Hepatocyte (in vitro differentiated cells): ENCODE measurements around the gene SSC4D. TPM values are rescaled to one million over a fixed set of nuclear protein-coding genes. Genes with fewer than 3 reads are reported as not detected.
A peak's percentile ranks its signal among the peaks of the same experiment; 100 is the strongest.

Source experiments
- DNase-seq: peaks from one replicate; pipeline ENCODE4 v3.0.0-alpha.2; 2016; ENCODE audit warnings: low spot score
- H2AFZ ChIP-seq: fragments of 200-600 bp; sonication (generic); 2 replicates; pipeline ENCODE4 v1.6.0; 2016; ENCODE audit warnings: antibody characterized with exemption, mild to moderate bottlenecking
- H3K27ac ChIP-seq: fragments of 200-600 bp; sonication (generic); 2 replicates; pipeline ENCODE4 v1.5.1; 2016; ENCODE audit warnings: mild to moderate bottlenecking
- H3K27me3 ChIP-seq: fragments of 200-600 bp; sonication (generic); 2 replicates; pipeline ENCODE4 v1.6.1; 2016
- H3K36me3 ChIP-seq: fragments of 200-600 bp; sonication (generic); replicated peaks from 2 replicates; pipeline ENCODE4 v1.5.1; 2016; ENCODE audit warnings: low read depth; ENCODE audit not compliant: insufficient read depth
- H3K4me1 ChIP-seq: fragments of 200-600 bp; sonication (generic); 2 replicates; pipeline ENCODE4 v1.5.1; 2016; ENCODE audit warnings: mild to moderate bottlenecking, moderate library complexity; ENCODE audit not compliant: insufficient read depth
- H3K4me2 ChIP-seq: fragments of 200-600 bp; sonication (generic); 2 replicates; pipeline ENCODE4 v1.6.0; 2016
- H3K4me3 ChIP-seq: fragments of 200-600 bp; sonication (generic); 2 replicates; pipeline ENCODE4 v1.5.1; 2016; ENCODE audit warnings: mild to moderate bottlenecking
- H3K79me2 ChIP-seq: fragments of 200-600 bp; sonication (generic); 2 replicates; pipeline ENCODE4 v1.6.0; 2017; ENCODE audit warnings: mild to moderate bottlenecking
- H3K9me2 ChIP-seq: fragments of 200-600 bp; sonication (generic); replicated peaks from 2 replicates; pipeline ENCODE4 v1.6.0; 2017; ENCODE audit warnings: mild to moderate bottlenecking; ENCODE audit not compliant: insufficient read depth
- H3K9me3 ChIP-seq: fragments of 200-600 bp; sonication (generic); 2 replicates; pipeline ENCODE4 v1.5.1; 2016; ENCODE audit warnings: low read depth, mild to moderate bottlenecking
- H4K20me1 ChIP-seq: fragments of 200-600 bp; sonication (generic); 2 replicates; pipeline ENCODE4 v1.6.0; 2016; ENCODE audit warnings: mild to moderate bottlenecking; ENCODE audit not compliant: insufficient read depth, poor library complexity, severe bottlenecking
- EZH2 ChIP-seq: fragments of 200-600 bp; sonication (generic); IDR thresholded peaks from 2 replicates; pipeline ENCODE4 v1.6.1; 2016; ENCODE audit warnings: antibody characterized with exemption, mild to moderate bottlenecking, borderline replicate concordance
- EZH2phosphoT487 ChIP-seq: fragments of 200-600 bp; sonication (generic); IDR thresholded peaks from one replicate; pipeline ENCODE4 v1.6.1; 2018; ENCODE audit warnings: antibody characterized with exemption, mild to moderate bottlenecking, low read depth, moderate library complexity; ENCODE audit not compliant: unreplicated experiment, severe bottlenecking
- WGBS: methylation state at CpG from one replicate; pipeline ENCODE4 v1.1.6; 2016; ENCODE audit warnings: low lambda C conversion rate; ENCODE audit errors: missing lambda C conversion rate; 5-methylcytosine and 5-hydroxymethylcytosine counted together
- polyA plus RNA-seq: library from polyadenylated mRNA; unstranded; fragments of >200 nt; fragmentation: Nextera tagmentation; extraction: Ambion mirVana; gene quantifications from 2 replicates; pipeline ENCODE4 v1.2.1, GENCODE V29; 2016
- total RNA-seq: library from RNA; depleted of rRNA; stranded (reverse); fragments of >200 nt; gene quantifications from 2 replicates; pipeline ENCODE4 v1.2.3, GENCODE V29; 2014
- TF ChIP-seq, protein P1 (sequence below): fragments of 200-600 bp; sonication (generic); IDR thresholded peaks from 2 replicates; pipeline ENCODE4 v1.5.1; 2016; ENCODE audit warnings: antibody characterized with exemption, mild to moderate bottlenecking; ENCODE audit not compliant: poor library complexity

The SSC4D gene
- total and polyA plus RNA-seq, 2 experiments from 2014 or later: 9.7 to 14.5 TPM

DNA sequence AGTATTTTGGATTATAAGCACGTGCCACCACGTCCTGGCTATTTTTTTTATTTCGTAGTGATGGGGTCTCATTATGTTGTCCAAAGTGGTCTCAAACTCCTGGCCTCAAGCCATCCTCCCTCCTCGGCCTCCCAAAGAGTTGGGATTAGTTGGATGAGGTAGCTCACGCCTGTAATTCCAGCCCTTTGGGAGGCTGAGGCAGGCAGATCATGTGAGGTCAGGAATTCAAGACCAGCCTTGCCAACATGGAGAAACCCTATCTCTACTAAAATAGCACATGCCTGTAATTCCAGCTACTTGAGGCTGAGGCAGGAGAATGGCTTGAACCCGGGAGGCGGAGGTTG is 28.9 kb downstream of the SSC4D start:
- 84% methylated on average over 7 of the region's 7 CpGs for WGBS
- no peak for DNase-seq
- no peaks in the 10 kb centered on the region for H4K20me1 ChIP-seq
- H3K4me1 ChIP-seq: peaks cover 10% of the 10 kb centered on the region
- no peaks in the 10 kb centered on the region for H3K79me2 ChIP-seq
- H3K9me3 ChIP-seq: no peaks in the 10 kb centered on the region
- H2AFZ ChIP-seq: peak overlapping the region; percentile 81
- no peaks in the 10 kb centered on the region for H3K9me2 ChIP-seq
- H3K27me3 ChIP-seq: no peaks in the 10 kb centered on the region
- TF ChIP-seq, protein P1, sequence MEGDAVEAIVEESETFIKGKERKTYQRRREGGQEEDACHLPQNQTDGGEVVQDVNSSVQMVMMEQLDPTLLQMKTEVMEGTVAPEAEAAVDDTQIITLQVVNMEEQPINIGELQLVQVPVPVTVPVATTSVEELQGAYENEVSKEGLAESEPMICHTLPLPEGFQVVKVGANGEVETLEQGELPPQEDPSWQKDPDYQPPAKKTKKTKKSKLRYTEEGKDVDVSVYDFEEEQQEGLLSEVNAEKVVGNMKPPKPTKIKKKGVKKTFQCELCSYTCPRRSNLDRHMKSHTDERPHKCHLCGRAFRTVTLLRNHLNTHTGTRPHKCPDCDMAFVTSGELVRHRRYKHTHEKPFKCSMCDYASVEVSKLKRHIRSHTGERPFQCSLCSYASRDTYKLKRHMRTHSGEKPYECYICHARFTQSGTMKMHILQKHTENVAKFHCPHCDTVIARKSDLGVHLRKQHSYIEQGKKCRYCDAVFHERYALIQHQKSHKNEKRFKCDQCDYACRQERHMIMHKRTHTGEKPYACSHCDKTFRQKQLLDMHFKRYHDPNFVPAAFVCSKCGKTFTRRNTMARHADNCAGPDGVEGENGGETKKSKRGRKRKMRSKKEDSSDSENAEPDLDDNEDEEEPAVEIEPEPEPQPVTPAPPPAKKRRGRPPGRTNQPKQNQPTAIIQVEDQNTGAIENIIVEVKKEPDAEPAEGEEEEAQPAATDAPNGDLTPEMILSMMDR: no peak
- TF ChIP-seq EZH2phosphoT487: no peak
- TF ChIP-seq EZH2: no peak
- no peak overlapping the region for H3K4me3 ChIP-seq
- peak overlapping the region; percentile 76 for H3K4me2 ChIP-seq
- peak overlapping the region; percentile 95 for H3K27ac ChIP-seq
- no peaks in the 10 kb centered on the region for H3K36me3 ChIP-seq

DNA sequence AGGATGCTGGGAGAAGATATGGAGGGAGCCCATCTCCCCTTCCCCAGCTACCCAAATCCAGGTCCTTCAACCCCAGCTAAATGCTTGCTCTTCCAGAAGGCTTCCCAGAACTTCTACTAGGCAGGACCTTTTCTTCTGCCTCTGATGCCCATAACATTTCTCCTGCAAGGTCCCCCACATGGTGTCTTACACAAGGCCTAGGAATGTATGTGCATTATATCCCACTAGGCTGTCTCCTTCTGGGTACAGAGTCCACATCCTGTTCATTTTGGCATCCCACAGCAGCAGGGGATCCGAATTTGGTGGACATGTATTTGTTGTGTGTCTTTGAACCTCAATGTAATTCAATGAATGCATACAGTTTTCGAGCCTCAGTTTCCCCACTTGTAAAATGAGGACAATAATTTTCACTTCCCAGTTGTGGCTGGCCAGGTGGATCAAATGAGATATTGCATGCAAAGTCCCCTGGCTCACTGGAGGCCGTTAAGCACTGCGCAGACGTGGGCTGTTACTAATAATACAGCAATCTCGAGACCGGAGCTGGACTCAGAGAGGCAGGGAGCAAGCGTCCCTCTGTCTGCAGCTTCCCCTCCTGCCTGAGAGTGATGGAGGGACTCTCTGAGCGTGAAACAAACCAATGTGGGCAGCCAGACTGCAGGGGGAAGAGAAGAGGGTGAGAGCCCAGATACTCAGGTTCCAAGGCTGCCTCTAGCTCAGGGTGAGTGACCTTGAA is 32.1 kb downstream of the SSC4D start:
- no peaks in the 10 kb centered on the region for H4K20me1 ChIP-seq
- no peaks in the 10 kb centered on the region for H3K27me3 ChIP-seq
- no peak overlapping the region for H3K4me3 ChIP-seq
- peaks cover 10% of the 10 kb centered on the region for H3K4me1 ChIP-seq
- H3K36me3 ChIP-seq: no peaks in the 10 kb centered on the region
- no peak for TF ChIP-seq EZH2
- TF ChIP-seq, protein P1: no peak
- TF ChIP-seq EZH2phosphoT487: no peak
- H3K9me3 ChIP-seq: no peaks in the 10 kb centered on the region
- no peak overlapping the region for H3K4me2 ChIP-seq
- H3K9me2 ChIP-seq: no peaks in the 10 kb centered on the region
- no peak for DNase-seq
- no peaks in the 10 kb centered on the region for H3K79me2 ChIP-seq
- H3K27ac ChIP-seq: no peak overlapping the region
- no peak overlapping the region for H2AFZ ChIP-seq
- WGBS: 82% methylated on average over 9 of the region's 9 CpGs

DNA sequence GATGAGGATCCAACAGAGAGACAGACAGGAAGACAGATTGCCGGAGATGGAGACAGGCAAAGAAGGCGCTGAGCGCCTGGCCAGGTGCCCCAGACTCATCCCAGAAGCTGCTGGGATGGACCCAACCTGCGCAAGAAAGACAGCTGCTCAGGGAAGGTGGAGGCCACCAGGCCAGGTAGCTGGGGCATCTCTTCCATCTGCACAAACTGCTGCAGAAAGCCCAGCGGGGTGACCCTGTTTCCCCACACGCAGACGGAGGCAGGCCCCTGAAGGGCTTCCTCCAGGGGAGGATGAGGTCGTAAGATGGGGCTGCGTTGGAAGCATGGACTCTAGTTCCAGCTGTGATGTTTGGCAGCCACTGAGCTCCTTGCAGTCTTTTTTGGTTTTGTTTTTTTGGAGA is 34.2 kb downstream of the SSC4D start:
- no peaks in the 10 kb centered on the region for H3K9me3 ChIP-seq
- WGBS: 85% methylated on average over 9 of the region's 9 CpGs
- no peak for TF ChIP-seq EZH2
- TF ChIP-seq, protein P1: no peak
- no peak for TF ChIP-seq EZH2phosphoT487
- no peak for DNase-seq
- H3K4me3 ChIP-seq: no peak overlapping the region
- H3K79me2 ChIP-seq: no peaks in the 10 kb centered on the region
- H3K36me3 ChIP-seq: no peaks in the 10 kb centered on the region
- H3K4me2 ChIP-seq: no peak overlapping the region
- H3K27me3 ChIP-seq: no peaks in the 10 kb centered on the region
- no peaks in the 10 kb centered on the region for H3K9me2 ChIP-seq
- H4K20me1 ChIP-seq: no peaks in the 10 kb centered on the region
- H3K27ac ChIP-seq: no peak overlapping the region
- no peak overlapping the region for H2AFZ ChIP-seq
- H3K4me1 ChIP-seq: peaks cover 6% of the 10 kb centered on the region
